NCI-H2227 treated with DMSO at 0.1 percent for 48 hours (cell line): ENCODE data around the gene OTUB1.

Experiments used
- DNase-seq: peaks from one replicate; lab custom pipeline; 2025; lab: John Stamatoyannopoulos, UW

OTUB1 gene

GRCh38 chr11:63974259-63975143 lies 11.7 kb upstream of the OTUB1 start, which contains the start of gene COX8A:
TSS of gene COX8A (plus strand) at chr11:63974620. CDS start at chr11:63974681, 61 bp downstream.
- DNase-seq, result peak; percentile 98

GRCh38 chr11:63978551-63979239 lies 7.5 kb upstream of the OTUB1 start:
- DNase-seq, result no peak

DNA sequence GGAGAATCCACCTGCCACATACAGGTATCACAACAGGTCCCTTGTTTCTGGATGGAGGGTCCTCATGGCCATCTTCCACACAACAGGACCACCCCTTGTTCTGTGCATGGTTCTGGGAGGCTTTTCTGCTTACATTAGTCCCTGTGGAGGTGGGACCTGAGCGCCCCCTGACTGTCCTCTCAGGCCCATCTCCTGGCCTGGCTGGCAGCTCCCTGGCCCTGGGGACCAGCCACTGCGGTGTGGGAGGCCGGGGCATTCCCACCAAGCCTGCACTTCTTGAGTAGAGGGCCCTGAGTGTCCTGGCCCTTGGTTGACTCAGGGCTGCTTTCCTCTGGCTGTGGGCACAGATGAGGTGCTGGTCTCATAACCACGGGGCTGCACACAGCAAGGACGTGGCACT lies 6.8 kb upstream of the OTUB1 start:
- no peak for DNase-seq

DNA sequence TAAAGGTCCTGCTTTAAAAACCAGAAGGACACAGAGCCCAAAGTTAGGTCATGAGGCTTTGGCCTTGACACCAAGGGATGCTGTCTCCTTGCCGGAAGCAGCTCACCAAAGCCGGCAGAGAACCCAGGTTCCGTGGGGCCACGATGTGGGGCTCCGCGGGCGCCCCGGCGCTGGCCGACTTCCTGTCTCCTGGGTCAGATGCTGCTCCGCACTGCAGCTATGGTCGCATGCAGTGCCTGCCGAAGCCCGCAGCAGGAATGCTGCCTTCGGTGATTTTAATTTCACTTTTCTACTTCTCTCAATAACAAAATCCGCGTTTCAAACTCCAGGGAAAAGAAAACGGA lies 454 bp upstream of the OTUB1 start:
- DNase-seq, result no peak

DNA sequence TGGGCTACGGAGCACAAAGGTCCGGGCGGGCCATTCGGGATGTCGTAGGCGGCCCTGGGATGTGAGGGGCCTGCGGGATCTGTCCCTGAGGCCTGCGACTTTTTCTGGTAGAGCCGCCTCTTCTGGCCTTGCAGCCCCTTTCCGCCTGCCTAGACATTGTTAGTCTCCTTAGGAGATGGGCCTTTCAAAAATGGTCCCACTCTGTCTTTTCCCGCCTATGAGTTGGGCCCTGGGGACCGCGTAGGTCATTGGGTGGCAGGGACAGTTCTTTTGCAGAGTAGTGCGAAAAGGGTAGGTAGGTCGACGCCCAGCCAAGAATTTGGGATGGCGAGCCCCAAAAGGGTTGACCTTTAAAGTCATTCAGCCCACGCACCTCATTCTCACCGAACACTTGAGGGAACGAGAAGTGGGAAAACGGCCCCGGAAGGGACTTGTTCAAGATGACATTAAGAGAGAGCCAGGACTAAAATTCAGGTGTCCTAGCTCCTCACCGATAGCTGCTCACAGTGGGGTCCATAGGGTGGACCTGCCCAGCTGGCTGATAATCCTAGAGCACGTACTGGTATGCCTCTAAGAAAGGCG lies 785 bp downstream of the OTUB1 start:
- DNase-seq, result no peak

DNA sequence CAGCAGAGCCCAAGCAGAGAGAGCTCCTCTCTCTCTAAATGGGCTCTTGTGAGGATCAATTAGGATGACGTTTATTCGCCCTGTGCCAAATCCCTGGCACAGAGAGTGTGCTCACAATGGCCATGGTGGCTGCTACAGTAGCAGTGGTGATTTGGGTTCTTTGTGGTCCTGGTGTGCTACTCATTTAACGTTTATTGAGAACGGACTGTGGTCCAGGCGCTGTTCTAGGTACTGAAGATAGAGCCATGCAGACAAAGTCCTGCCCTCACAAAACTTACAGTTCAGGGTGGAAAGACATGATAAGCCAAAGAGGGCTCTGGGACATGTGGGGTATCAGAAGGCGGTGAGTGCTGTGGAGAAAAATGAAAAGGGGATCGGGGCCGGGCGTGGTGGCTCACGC lies 5.3 kb downstream of the OTUB1 start:
- no peak for DNase-seq

DNA sequence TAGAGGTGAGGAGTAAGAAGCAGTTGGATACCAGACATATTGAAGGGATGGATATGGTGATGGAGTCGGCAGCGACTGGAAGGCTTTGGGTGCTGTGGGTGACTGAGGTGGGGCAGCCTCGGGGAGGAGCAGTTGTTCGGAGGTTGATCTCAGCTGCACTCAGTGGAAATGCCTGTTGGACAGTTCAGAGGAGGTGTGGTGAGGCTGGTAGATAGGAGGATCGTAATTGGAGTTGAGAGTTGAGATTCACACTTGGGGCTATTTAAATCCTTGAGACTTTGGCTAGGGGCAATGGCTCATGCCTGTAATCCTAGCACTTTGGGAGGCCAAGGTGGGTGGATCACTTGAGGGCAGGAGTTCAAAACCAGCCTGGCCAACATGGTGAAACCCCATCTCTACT lies 6.9 kb downstream of the OTUB1 start:
- DNase-seq, result no peak

DNA sequence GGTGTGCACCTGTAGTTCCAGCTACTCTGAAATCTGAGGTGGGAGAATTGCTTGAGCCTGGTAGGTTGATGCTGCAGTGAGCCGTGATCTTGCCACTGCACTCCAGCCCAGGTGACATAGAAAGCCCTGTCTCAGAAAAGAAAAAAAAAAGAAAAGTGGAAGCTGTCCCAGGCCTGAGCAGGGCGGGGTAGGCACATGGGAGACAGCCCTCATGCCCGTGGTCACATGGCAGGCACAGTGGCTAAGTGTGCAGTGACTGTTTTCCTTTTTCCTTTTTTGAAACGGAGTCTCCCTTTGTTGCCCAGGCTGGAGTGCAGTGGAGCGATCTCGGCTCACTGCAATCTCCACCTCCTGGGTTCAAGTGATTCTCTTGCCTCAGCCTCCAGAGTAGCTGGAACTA lies 7.8 kb downstream of the OTUB1 start:
- no peak for DNase-seq

DNA sequence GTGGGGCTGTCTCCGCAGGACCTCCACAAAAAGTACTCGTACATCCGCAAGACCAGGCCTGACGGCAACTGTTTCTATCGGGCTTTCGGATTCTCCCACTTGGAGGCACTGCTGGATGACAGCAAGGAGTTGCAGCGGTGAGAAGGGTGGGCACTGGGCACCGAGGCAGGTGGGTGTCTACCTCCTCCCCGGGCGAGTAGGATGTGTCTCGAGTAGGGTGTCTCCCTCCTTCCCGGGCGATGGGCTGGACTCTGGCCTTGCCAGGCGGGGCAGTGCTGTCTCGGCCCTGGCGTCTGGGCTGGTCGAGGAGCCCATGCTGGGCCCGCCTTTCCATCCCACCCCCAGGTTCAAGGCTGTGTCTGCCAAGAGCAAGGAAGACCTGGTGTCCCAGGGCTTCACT lies 10.3 kb downstream of the OTUB1 start:
- DNase-seq, result no peak

DNA sequence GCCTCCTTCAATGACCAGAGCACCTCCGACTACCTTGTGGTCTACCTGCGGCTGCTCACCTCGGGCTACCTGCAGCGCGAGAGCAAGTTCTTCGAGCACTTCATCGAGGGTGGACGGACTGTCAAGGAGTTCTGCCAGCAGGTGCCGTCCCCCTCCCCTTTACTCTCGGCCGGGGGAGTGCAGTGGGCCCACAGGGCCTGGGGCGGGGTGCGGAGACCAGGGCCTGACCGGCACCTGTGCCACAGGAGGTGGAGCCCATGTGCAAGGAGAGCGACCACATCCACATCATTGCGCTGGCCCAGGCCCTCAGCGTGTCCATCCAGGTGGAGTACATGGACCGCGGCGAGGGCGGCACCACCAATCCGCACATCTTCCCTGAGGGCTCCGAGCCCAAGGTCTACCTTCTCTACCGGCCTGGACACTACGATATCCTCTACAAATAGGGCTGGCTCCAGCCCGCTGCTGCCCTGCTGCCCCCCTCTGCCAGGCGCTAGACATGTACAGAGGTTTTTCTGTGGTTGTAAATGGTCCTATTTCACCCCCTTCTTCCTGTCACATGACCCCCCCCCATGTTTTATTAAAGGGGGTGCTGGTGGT lies 11.0 kb downstream of the OTUB1 start:
- no peak for DNase-seq

DNA sequence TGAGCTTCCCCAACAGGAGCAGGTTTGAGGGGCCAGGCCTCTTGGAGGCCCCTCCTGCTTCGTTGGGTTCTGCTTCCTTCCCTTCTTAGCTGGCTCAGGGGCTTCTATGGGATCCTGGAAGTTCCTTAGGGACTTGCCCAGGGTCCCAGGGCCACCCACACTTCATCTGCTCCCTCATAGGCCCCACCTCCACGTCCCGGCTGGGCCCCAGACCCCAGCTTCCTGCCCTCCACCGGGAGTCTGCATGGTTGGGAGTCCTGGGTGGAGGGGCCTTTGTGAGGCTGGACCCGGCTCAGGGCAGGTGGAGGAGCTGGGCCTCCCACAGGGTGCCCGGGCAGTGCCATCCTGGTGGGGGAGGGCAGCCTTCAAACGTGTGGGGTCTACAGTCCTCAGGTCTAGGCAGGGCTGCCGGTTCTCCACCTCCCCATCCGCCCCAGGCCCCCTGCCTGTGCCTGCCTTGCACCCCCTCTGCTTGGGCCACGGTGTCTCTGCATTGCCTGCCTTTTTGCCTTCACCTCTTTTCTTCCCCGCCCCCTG lies 11.6 kb downstream of the OTUB1 start:
- no peak for DNase-seq

DNA sequence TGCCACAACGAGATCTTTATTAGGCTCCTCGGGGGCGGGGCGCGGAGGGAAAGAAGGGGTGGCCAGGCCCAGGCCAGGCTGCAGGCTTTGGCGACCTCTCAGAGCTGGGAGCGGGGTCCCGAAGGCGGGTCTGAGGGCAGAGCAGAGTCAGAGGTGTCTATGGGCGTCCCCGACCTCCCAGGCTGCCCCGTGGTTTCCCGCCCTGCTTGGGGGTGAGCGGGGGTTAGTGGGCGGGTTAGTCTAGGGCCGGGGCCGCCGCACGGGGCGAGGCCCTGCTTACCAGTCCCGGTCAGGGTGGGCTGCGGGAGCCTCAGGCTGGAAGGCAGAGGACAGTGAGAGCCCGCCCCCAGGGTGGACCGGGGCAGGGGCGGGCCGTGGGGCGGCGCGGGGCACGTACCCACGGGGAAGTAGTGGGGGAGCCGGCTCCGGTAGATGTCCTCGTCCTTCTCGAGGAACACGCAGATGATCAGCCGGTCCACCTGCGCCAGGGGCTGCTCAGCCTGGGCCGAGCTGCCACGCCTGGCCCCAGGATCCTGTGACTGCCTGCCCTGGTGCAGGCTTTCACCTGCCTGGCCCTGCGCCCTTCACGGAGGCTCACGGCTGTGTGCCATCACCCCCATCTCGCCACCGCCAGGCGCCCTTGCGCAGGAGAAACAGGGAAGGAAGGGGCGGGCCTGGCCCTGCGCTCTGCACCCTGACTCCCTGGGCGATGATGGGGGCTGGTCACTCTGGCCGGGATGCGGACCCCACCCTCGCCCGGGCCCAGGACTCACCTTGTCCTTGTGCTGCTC lies 12.5 kb downstream of the OTUB1 start:
- no peak for DNase-seq

GRCh38 chr11:63999349-64000025 lies 13.2 kb downstream of the OTUB1 start:
- no peak for DNase-seq

GRCh38 chr11:64000026-64000739 lies 13.9 kb downstream of the OTUB1 start:
- no peak for DNase-seq

GRCh38 chr11:64000740-64001483 lies 14.7 kb downstream of the OTUB1 start:
- no peak for DNase-seq

DNA sequence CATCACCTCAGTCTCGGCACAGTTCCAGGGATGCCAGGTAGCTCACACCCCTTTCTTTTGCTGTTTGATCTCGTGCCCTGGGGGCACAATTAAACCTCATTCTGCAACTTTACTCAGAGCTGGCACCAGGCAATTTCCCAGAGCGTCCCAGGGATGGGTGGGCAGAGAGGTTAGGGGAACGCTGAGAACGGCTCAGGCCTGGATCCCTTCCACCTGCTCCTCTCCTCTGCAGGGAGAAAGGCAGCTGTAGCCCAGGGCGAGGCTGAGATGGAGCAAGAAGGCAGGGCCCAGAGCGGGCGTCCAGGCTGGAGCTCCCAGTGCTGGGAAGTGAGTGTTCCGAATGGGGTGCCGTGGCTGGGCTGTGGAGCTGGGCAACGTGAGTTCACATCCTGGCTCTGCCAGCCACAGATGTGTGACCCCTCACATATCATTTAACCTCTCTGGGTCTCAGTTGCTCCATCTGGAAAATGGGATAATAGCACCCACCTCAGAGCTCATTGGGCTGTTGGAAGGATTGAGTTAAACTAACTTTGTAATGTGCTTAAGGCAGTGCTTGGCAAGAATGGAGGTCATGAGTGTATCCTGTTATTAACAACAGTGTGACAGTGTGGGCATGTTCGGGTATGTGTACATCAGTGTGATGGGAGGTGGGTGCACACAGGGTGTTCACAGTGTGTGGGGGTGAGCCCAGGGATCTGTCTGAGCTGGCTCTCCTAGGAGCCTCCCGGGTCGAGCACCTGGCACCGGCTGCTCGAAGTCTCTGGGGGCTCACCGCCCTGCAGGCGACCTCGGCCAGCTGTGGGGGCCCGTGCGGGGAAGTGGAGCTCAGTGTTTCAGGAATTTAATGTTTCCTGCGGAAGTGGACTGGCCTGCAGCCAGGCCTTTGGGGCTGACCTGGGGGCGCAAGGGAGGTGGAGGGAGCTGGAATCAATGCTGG lies 15.5 kb downstream of the OTUB1 start:
- DNase-seq, result no peak

DNA sequence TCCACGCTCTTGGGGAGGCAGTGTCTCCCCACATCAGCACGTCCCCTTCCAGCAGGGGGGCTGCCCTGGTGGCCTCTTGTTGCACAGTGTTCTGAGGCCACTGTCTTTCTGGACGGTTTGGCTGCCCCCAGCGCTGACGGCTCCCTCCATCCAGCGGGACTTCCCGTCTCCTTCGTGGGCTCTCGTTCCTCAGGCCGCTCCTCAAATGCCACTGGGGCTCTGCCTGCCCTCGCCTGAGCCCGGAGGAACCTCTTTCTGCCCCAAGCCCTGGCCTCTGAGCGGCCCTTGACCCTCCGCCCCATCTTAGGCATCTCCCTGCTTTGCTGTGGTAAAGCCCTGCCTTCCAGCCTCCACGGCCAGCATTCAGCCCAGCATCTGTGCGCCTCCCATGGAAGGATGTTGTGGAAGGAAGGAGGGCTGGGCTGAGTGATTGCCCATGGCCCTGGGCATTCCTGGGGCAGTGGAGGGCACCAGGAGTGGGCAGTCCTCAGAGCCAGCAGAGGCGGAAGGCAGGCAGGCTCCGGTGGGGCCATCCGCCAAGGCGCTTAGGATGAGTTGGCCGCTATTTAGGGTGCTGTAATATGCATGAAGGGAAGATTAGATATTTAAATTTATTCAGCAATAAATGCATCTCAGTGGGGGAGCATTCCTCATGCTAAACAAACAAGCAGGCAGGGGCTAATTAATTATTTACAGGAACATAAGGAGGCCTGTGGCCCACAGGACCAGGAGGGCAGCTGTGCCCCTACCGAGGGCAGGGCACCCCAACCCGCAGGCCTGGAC lies 17.8 kb downstream of the OTUB1 start:
- no peak for DNase-seq

DNA sequence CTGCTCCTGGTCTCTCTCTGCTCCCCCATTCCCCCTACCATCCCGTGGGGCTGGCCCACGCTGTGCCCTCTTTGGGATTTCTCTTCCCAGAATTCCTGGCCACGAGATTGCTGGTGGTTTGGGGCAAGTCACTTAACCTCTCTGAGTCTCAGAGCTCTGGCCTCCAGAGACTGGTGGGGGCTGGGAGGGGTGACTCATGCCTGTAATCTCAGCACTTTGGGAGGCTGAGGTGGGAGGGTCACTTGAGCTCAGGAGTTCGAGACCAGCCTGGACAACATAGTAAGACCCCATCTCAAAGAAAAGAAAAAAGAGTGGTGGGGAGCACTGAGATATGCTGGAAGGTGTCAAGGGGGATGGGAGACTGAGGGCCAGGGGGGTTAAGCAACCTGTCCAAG lies 18.3 kb downstream of the OTUB1 start:
- DNase-seq, result no peak
